COLO829 (cell line): ENCODE measurements around the gene PLXDC2.
A peak's percentile ranks its signal among the peaks of the same experiment; 100 is the strongest.

Experiments used
- DNase-seq: peaks from one replicate; pipeline ENCODE4 v3.0.0; 2012; ENCODE audit warnings: low spot score

PLXDC2 gene

GRCh38 chr10:19815731-19816410 is 361 bp upstream of the PLXDC2 start:
- no peak for DNase-seq

- no peak for DNase-seq
Measured at GRCh38 chr10:19817231-19817933, 1.1 kb downstream of the PLXDC2 start.

GRCh38 chr10:19818876-19819275 is 2.6 kb downstream of the PLXDC2 start:
- no peak for DNase-seq

GRCh38 chr10:19819419-19820033 is 3.3 kb downstream of the PLXDC2 start:
- DNase-seq: peak; percentile 27

GRCh38 chr10:19824381-19825342 is 8.4 kb downstream of the PLXDC2 start:
- no peak for DNase-seq

- DNase-seq: no peak
Measured at GRCh38 chr10:19825700-19826099, 9.5 kb downstream of the PLXDC2 start.

- no peak for DNase-seq
Measured at GRCh38 chr10:19826712-19827111, 10.5 kb downstream of the PLXDC2 start.

- DNase-seq: no peak
Measured at GRCh38 chr10:19828278-19829049, 12.2 kb downstream of the PLXDC2 start.

- no peak for DNase-seq
Measured at GRCh38 chr10:19832699-19833098, 16.5 kb downstream of the PLXDC2 start.

- no peak for DNase-seq
Measured at GRCh38 chr10:19833170-19833824, 17.1 kb downstream of the PLXDC2 start.

- DNase-seq: no peak
Measured at GRCh38 chr10:19835952-19836351, 19.7 kb downstream of the PLXDC2 start.

GRCh38 chr10:19839090-19839489 is 22.9 kb downstream of the PLXDC2 start:
- DNase-seq: no peak

- no peak for DNase-seq
Measured at GRCh38 chr10:19839552-19839951, 23.3 kb downstream of the PLXDC2 start.

- DNase-seq: no peak
Measured at GRCh38 chr10:19840776-19841175, 24.5 kb downstream of the PLXDC2 start.

- DNase-seq: no peak
Measured at GRCh38 chr10:19843487-19843886, 27.3 kb downstream of the PLXDC2 start.

- DNase-seq: no peak
Measured at GRCh38 chr10:19845503-19846368, 29.5 kb downstream of the PLXDC2 start.

GRCh38 chr10:19847321-19847720 is 31.1 kb downstream of the PLXDC2 start:
- DNase-seq: no peak

- no peak for DNase-seq
Measured at GRCh38 chr10:19848226-19848985, 32.2 kb downstream of the PLXDC2 start.

- DNase-seq: no peak
Measured at GRCh38 chr10:19853831-19854230, 37.6 kb downstream of the PLXDC2 start.
